Activated T-helper 1 cell treated with Interleukin-2 at 50 U/mL for 16 hours (primary cell): ENCODE measurements around the gene OR10A3.
"Not testable (repeated sequence)": the region's sequence is repeated elsewhere in the genome, so short reads cannot be mapped to it uniquely, and the experiment has no call there.

Experiments
- DNase-seq: peaks from one replicate; pipeline ENCODE4 v3.0.0-alpha.2; 2020; ENCODE audit warnings: low read depth

The OR10A3 gene, protein sequence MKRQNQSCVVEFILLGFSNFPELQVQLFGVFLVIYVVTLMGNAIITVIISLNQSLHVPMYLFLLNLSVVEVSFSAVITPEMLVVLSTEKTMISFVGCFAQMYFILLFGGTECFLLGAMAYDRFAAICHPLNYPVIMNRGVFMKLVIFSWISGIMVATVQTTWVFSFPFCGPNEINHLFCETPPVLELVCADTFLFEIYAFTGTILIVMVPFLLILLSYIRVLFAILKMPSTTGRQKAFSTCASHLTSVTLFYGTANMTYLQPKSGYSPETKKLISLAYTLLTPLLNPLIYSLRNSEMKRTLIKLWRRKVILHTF

DNA sequence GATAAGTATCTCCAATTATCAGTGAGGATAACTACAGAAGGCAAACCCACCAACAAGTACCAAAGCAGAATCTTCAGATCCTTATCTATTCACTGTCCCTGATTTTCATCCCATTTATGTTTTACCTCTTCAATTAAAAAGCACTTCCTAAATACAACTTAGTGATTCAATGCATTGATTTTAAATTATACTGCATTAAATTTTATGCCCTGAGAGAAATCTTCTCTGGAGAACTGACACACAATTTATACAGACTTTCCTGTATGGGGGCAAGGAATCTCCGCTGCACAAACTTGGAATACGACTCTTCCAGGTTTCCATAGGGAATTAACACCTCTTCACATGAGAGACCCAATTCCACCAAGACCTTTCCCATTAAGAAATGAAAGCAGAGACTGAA lies at the start of gene OR10A3:
TSS of gene OR10A3 (minus strand) at position 101 of the 400 bp plus-strand sequence. CDS start 2,188 bp downstream, outside the sequence.
- DNase-seq, result no peak

DNA sequence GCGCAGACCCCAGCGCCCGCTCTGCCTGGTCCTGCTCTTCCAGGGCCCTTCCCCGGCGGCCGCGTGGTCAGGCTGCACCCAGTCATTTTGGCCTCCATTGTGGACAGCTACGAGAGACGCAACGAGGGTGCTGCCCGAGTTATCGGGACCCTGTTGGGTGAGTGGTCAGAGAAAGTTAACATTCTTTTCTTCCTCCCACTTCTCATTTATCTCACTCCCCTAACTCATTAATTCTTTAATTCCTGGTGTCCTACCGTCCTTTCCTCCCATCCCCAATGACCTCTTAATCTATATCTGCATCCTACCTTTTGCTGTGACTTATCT lies 46.0 kb upstream of the OR10A3 start:
- DNase-seq, result not testable (repeated sequence)

DNA sequence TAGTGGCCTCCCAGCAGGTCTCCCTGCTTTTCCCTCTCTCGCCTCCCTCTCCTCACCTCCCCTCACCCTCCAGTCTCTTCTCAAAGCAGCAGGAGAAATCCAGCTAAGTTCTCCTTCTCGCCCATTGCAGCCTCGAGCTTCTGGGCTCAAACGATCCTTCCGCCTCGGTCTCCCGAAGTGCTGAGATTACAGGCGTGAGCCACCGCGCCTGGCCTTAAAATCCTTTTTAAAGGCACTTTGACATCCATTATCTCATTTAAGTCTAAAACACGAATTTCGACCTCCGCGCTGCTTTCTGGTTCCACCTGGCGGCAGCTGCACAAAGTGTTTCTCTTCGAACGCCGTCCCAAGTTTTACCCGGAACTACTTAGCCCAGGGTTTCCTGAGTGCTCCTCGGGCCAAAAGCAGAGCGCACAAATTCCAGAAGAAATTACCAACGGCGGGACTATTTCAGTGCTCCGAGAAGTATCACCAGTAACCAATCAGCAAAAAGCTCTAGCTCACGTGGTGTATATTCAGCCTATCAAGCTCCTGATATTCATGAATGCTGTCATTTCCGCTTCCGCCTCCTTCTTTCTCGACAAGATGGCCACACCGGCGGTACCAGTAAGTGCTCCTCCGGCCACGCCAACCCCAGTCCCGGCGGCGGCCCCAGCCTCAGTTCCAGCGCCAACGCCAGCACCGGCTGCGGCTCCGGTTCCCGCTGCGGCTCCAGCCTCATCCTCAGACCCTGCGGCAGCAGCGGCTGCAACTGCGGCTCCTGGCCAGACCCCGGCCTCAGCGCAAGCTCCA lies 45.5 kb upstream of the OR10A3 start, which contains the start of gene EIF3F:
TSS of gene EIF3F (plus strand) at position 570 of the 792 bp plus-strand sequence. CDS start at position 586, 16 bp downstream.
- DNase-seq, result peak; percentile 80

DNA sequence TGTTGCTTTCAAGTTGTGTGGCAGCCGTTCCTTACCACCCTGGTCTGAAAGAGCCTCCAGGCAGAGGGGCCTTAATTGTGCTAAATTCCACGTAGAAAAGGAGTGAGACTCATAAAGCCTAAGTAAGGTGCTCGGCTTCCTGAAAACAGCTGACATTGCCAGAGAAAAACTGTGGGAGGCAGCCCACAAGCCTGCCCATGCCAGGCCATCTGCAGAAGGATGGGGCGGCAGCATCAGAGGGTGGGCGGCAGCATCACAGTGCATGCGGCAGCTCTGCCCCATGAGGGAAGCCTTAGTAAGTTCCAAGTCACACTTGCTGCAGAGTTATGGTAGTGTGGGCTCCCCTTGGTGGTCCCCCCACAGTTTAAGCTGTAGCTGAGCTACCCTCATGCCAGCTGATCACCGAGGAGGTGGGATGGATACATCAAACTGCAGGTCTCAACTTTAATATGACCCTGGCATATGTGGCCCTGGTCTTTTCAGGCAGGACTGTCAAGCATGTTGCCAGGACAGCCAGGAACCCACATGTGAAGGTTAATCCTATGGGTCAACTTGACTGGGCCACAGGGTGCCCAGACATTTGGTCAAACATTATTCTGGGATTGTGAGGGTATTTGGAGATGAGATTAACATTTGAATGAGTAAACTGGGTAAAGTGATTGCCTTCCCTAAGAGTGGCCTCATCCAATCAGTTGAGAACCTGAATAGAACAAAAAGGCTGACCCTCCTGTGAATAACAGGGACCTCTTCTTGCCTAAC lies 42.5 kb upstream of the OR10A3 start:
- DNase-seq, result no peak

DNA sequence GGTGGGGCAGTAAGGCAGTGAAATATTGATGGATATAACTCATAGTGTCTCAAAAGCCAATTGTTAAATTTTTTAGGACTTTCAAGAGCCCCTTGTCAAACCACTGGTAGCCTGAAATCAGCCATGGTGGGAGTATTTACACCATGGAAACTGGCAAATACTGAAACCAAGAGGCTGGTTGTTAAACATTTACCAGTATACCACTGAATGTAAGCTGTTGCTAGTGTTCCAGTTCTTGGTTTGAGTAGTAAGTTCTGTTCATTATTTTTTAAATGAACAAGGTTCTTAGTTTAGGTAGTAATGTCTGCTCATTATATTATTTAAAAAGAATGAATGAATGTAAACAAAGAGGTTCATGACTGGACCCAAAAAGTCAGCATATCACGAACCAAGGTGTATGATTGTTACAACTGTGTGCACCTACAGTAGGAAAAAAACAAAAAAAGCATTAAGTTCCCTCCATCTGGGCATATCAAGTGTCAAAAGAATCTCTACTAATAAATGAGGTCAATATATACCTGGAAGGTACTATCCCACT lies 41.1 kb upstream of the OR10A3 start:
- no peak for DNase-seq

DNA sequence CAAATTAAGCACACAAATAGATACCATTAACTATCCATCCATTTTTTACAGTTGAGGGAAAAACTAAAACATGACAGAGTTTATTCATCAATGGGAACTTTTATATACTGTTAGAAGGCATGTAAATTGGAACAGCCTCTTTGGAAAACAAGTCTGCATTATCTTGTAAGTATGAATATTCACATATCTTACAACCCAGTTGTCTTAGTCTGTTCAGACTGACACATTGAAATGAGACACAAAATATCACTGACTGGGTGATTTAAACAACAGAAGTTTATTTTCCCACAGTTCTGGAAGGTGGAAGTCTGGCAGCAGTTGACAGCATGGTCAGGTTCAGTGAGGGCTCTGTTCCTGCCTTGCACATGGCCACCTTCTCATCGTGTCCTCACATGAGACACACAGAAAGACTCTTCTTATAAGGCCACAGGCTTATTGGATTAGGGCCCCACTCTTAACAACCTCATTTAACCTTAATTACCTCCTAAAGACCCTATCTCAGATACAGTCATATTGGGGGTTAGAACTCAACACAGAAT lies 40.2 kb upstream of the OR10A3 start:
- no peak for DNase-seq

DNA sequence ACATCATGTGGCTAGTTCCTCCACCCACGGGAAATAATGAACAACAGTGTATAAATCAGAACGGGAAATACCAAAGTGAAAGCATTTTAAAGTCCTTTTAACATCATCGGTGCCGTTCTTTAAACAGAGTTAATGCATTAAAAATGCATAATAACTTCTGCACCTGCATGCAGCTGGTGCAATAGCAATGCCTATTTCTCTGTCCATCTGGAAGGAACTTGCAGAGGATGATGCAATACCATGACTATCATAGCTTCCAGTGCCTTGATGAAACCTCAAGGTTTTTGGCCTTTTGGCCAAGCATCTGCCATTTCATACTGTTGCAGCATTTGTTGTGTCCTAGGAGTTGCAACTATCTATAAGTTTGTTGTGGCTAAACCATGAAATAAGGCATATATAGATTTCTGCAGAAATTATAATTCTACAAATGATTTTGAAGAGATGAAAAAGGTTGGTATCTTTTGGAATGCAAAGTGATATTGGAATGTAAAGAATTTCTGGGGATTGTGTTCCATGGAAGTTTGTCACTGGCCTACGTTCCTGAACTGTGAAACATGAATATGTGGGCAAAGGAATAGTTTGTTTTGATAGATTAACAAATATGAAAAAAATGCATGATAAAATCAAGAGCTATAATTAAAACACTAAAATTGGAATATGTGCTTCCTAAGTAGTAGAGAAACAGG lies 35.9 kb upstream of the OR10A3 start:
- no peak for DNase-seq

DNA sequence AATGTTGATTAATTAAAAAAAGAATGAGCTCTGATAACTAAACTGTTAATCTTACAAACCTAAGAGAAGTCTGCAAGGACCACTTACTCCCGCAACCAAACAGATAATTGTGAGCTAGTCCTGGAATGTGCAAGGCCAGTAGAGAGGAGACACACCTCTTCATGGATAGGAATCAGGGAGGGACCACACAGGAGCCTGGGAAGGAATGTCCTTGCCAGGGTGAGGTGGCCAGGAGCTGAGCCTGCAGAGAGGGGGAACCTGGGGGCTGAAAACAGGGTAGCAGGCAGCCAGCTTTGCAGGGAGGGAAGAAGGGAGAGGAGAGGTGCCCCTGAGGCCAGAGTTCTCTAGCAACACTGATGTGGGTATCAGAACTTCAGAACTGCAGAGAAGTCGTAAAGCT lies 33.2 kb upstream of the OR10A3 start:
- DNase-seq, result no peak

DNA sequence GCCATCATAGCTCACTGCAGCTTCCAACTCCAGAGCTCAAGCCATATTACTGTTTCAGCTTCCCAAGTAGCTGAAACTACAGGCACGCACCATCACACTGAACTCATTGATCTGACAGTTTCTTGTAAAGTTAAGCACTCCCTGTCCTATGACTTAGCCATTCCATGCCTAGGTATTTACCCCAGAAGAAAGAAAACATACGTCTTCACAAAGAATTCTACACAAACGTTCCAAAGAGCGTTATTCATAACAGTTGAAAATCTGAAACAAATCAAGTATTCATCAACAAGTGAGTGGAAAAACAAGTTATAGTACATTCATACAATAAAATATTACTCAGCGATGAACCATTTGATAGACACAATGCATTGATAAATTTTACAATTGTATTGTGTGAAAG lies 31.5 kb upstream of the OR10A3 start:
- DNase-seq, result no peak

DNA sequence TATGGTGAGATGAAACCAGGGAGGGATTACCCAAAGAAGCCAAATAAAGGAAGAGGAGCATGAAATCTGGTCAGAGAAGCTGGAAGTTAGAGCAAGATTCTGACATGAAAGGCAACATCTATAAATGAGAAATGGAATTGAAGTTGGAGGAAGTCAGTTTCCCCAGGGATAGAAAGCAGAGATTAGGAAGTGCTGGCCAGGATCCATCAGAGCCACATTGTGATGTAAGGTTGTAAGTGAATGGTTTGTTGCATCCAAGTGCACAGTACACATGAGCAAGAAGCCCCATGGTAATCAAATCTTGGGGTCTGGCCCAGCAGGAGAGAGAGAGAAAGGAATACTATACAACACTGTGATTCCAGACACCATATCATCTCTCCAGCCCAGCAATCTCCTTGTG lies 30.3 kb upstream of the OR10A3 start:
- no peak for DNase-seq

DNA sequence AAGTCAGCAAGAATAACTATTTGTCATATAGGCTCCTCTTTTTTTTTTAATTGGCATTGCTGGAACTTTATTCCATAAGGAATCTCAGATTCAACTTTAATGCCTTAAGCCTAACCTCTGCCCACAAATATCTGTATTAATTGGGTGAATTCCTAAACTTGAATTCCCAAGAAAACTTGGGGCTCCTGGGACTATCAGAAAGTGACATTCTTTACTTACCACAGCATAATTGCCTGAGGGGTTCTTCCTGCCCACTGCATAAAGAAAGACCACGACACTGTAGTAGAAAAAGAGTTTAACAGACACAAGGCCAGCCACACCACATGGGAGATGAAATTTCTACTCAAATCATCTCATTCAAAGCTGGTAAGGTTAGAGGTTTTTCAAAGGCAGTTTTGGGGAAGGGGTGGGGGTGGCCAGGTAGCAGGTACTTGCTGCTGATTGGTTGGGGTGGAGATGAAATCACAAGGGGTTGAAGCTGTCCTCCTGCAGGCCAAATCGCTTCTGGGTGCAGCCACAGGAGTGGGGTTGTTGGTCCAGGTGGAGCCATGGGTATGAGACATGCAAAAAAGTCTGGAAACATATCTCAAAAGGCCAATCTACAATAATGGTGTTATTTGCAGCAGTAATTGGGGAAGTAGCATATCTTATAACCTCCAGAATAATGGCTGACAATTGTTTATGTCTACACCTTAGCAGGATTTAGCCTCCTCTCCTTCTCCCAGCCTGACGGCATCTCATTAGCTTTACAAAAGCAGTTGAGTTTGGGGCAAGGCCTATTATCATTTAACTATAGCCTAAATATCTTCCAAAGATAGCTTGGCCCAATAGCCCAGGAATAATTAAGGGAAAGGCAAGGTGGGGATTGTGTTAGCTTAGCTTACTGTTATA lies 28.5 kb upstream of the OR10A3 start:
- no peak for DNase-seq

DNA sequence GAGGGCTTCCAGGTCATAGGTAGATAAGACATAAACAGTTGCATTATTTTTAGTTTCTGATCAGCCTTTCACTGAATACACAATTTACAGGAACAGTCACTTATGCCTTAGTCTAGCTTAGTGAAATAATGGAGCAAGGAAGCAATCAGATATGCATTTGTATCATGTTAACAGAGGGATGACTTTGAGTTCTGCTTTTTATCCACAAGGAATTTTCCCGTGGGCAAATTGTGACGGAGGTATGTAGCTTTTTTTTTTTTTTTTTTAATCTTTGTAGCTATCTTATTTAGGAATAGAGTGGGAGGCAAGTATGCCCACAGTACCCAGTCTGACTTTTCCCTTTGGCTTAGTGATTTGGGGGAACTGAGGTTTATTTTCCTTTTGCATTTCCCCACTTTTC lies 27.2 kb upstream of the OR10A3 start:
- no peak for DNase-seq

DNA sequence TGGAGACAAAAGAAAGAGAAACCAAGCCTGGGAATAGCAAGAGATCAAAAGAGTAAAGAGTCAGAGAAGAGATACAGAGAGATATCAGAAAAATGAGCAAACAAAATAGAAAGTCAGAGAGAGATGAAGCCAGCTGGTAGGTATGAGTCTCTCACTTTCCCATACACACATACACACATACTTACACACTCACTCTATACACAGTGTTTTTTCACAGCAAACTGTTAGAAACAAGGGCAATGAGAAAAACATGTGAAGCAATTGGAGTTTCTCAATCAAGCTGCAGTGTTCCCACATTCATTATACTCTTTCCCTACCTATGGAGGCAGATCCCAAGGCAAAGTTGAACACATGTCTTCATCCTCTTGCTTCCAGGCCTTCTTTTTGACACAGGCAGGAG lies 26.3 kb upstream of the OR10A3 start:
- DNase-seq, result no peak

DNA sequence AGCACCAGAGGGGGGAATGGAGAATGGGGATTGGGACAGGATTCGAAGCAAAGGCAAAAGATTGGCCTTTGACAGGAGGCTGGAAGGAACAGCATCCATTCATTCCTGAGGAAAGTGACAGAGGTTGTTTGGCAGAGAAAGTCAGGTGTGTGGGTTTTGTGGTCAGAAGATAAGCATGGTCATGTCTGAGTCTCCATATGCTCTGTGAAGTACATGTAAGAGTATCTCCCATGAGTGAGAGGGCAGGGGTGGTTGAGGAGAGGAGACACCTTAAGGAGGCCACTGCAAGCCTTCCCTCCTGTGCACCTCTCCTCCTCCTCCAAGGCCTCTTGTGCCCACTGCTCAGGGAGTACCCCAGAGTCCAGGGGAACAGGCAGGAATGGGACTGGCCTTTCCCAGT lies 25.6 kb upstream of the OR10A3 start:
- no peak for DNase-seq

DNA sequence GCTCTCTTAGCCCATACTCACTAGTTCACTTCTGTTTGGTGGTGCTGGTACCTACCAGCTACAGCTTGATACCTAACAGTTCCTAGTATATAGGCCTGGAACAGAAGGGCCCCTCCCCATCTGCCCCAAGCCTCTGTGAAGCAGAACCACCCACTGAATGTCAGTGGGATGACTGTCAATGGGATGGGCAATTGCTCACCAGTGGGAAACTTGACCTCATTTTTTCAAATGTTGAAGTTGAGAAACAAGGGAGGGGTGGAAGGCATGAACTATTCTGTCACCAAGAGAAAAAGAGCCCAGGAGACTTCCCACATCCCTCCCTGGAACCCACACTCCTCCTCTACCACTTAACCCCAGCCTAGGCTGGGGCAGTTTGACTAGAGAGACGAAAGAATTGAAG lies 23.9 kb upstream of the OR10A3 start, which contains the start of gene NLRP10:
TSS of gene NLRP10 (minus strand) at position 62 of the 400 bp plus-strand sequence. CDS start 1,952 bp downstream, outside the sequence.
- no peak for DNase-seq

DNA sequence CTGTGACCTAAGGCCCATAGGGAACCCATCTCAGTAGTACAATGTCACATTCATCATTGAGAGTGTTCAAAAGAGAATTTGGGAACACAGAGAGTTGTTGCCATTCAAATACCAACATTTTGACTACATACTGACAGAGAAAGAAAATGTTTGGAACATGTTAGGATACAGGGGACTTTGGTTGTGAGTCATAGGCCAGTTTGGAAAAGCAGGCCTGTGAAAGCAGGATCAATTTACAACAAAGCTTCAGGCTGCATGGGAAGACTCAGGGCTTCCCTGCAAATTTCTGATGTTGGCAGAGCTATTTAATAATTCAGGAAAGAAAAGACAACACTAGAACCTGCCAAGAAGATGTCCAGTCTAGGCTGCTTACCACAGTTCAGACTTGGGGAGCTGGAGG lies 23.4 kb upstream of the OR10A3 start:
- no peak for DNase-seq

DNA sequence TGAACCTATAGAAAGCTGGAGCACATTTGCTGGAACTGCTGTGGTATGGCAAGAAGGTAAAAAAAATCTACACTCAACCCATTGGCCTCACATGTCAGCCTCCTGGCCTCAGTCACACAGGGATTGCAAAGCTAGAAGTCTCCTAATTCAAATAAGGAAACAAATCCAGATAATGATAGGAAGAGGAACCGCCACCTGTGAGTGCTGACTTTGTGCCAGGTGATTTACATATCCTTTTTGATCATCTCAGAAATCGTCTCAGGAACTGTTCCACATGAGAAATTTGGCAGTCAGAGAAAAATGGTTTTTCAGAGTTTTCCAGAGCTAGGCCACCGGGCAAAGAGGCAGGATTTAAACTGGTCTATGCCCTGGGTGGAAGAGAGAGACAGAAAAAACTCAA lies 22.8 kb upstream of the OR10A3 start:
- DNase-seq, result no peak

DNA sequence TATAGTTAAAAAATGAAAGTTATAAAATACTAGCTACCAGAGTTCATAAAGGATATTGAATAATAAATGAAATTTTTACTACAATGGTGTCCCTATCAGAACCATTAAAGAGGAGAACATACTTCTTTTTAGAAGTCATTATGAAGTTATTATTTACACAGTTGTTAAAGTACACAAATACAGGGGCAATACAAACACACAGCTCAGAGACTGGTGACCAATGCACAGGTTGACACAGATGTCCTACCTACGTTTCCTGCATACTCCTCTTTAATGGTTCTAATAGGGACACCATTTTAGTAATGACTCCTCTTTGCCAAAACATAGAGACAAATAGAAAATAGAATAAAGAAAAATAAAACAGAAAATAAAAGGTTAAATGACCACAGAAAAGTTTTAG lies 13.7 kb upstream of the OR10A3 start:
- no peak for DNase-seq

DNA sequence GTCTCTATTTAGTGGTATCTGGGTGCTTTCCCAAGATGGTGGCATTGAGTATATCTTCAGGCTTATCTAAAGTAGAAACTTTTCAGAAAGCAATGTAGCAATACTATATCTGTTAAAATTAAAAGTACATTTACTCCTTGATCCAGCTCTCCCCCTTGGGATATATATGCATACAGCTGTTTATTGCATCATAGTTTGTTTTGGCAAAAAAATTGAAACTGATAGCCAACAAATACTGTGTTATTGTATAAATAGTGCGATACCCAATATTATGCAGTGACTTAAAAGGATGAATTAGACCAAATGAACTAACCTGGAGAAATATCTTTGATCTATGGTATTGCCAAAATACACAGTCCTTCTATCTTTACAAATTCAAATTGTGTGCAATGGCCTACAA lies 8.4 kb upstream of the OR10A3 start:
- DNase-seq, result no peak

DNA sequence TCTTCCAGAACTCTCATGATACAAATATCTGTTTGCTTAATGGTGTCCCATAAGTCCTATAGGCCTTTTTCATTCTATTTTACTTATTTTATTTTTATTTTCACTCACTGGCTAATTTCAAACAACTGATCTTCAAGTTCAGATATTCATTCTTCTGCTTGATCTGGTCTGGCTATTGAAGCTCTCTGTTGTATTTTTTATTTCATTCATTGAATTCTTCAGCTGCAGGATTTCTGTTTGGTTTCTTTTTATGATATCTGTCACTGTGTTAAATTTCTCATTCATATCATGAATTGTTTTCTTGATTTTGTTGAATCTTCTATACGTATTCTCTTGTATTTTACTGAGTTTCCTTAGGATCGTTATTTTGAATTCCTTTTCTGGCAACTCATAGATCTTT lies 2.6 kb upstream of the OR10A3 start:
- DNase-seq, result no peak

DNA sequence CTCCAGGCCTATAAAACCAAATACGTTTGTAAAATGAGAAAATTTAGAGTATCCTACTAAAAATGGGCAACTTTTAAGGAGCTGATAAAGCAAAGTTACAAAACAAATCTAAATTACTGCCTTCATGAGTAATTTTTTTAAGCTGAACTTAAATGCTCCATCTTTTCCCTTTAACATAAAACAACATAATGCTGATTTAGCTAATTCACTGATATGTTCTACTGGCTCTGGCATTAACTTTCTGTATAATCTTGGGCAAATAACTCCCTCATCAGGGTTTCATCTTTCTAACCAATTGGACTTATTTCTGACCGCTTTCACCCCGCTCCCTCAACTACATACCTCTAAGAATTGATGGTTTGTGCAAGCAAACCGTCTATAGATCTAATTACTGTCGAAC lies 362 bp downstream of the OR10A3 start:
- no peak for DNase-seq
